Right lobe of liver (tissue), 6 donors: Measurements from ENCODE around the gene ALDOB. TPM values are rescaled to one million over a fixed set of nuclear protein-coding genes. Genes with fewer than 3 reads are reported as not detected.

Source experiments
- ATAC-seq, 4 donors: fragments of 200-7000 bp; cut with Tn5 transposase; one replicate each; pipeline ENCODE4 v1.9.1; 2020; ENCODE audit warnings: mild to moderate bottlenecking in 4 of 4, moderate library complexity in 4 of 4
- DNase-seq, 3 donors: peaks; one replicate each; pipeline ENCODE4 v3.0.0-alpha.2; 2020
- H3K27ac ChIP-seq, 3 donors: fragments of 200-600 bp; one replicate each; pipeline ENCODE4 v1.8.0; 2022
- H3K27me3 ChIP-seq, 2 donors: fragments of 200-600 bp; one replicate each; pipeline ENCODE4 v1.8.0; 2022
- H3K36me3 ChIP-seq, 4 donors: fragments of 200-600 bp; sonication (generic) in 1 of 4; one replicate each; pipeline versions ENCODE4 v1.5.1 to v1.8.0; 2017 to 2022; ENCODE audit warnings: control low read depth in 1 of 4
- H3K4me1 ChIP-seq, 4 donors: fragments of 200-600 bp; sonication (generic) in 1 of 4; one replicate each; pipeline versions ENCODE4 v1.5.1 to v1.8.0; 2017 to 2022; ENCODE audit warnings: control low read depth in 1 of 4
- H3K4me3 ChIP-seq, 3 donors: fragments of 200-600 bp; one replicate each; pipeline ENCODE4 v1.8.0; 2022
- H3K9me3 ChIP-seq, 4 donors: fragments of 200-600 bp; sonication (generic) in 1 of 4; one replicate each; pipeline versions ENCODE4 v1.5.1 to v1.8.0; 2017 to 2022; ENCODE audit warnings: control low read depth in 1 of 4
- POLR2A ChIP-seq: fragments of 450-650 bp; IDR thresholded peaks from one replicate; pipeline ENCODE4 v1.6.1; 2017; ENCODE audit warnings: antibody characterized with exemption, mild to moderate bottlenecking
- WGBS: methylation state at CpG from one replicate; pipeline ENCODE4 v1.1.6; 2018; ENCODE audit warnings: low coverage, low lambda C conversion rate; ENCODE audit not compliant: insufficient coverage; ENCODE audit errors: missing lambda C conversion rate; 5-methylcytosine and 5-hydroxymethylcytosine counted together
- intact Hi-C, 2 donors: fragments of 100-400 bp; cut with DNase I; formaldehyde crosslinking; loops; one replicate each; pipeline versions ENCODE4 v1.11.2 to v1.14.1; 2022
- total RNA-seq, 6 experiments: library from RNA; depleted of rRNA in 2 of 6; stranded (reverse); fragments of >200 nt in 2 of 6; fragmentation: NEBNext Ultra II Directional in 3 of 6; extraction: Animal tissue kit (Norgen Biotek cat#: 25700) in 3 of 6; gene quantifications; one replicate each; pipeline versions ENCODE4 v1.1.0 to v1.2.4, GENCODE V29; 2016 to 2023
- TF ChIP-seq, protein P1 (sequence below), 4 donors: fragments of 200-600 bp in 3 of 4; fragments of 450-650 bp in 1 of 4; IDR thresholded peaks; one replicate each; pipeline versions ENCODE4 v1.5.1 to v1.8.0; 2016 to 2022; ENCODE audit warnings: antibody characterized with exemption in 4 of 4, mild to moderate bottlenecking in 2 of 4
- donor health status: DM: no; HTN: yes; CAD: no.
- donor health status: DM: no; HTN: no; CAD: no.
- donor health status: DM: no; HTN: no; CAD: no.
- donor health status: DM: no; HTN: yes; CAD: no.
- donor health status: DM: no; HTN: yes; CAD: no.

The ALDOB gene
- total RNA-seq, 6 experiments from 2014 or later = 2,876 to 4,505 (median 3,144) TPM

DNA sequence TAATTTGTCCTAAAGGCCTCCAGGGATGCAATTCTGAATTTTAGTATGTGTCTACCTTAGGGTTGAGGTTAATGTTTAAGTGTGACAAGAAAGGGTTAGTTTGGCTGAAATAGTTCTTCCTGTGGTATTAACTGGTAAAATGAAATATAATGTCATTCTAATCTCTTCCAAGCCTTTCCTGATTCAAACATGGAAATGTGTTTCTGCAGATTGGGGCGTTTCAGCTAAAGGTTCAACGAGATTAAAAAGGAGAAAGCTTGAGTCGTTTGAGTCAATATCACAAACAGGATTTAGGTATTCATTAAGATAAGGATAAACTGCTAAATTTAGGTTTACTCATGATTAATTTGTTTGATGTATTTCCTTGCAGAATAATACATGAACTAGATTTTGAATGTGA is 34.4 kb upstream of the ALDOB start:
- WGBS = 34% methylated on average over 3 of the region's 3 CpGs
- DNase-seq (no peak), ATAC-seq (no peak)
- peaks cover 0 to 5% (median 0%) of the 10 kb centered on the region in 4 donors for H3K4me1 ChIP-seq
- no peak overlapping the region for H3K27ac ChIP-seq
- H3K4me3 ChIP-seq = no peak overlapping the region
- H3K9me3 ChIP-seq = no peaks in the 10 kb centered on the region
- no peaks in the 10 kb centered on the region for H3K36me3 ChIP-seq
- TF ChIP-seq, protein P1, sequence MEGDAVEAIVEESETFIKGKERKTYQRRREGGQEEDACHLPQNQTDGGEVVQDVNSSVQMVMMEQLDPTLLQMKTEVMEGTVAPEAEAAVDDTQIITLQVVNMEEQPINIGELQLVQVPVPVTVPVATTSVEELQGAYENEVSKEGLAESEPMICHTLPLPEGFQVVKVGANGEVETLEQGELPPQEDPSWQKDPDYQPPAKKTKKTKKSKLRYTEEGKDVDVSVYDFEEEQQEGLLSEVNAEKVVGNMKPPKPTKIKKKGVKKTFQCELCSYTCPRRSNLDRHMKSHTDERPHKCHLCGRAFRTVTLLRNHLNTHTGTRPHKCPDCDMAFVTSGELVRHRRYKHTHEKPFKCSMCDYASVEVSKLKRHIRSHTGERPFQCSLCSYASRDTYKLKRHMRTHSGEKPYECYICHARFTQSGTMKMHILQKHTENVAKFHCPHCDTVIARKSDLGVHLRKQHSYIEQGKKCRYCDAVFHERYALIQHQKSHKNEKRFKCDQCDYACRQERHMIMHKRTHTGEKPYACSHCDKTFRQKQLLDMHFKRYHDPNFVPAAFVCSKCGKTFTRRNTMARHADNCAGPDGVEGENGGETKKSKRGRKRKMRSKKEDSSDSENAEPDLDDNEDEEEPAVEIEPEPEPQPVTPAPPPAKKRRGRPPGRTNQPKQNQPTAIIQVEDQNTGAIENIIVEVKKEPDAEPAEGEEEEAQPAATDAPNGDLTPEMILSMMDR (IDR thresholded peaks at IDR 0.05) = no peak
- TF ChIP-seq POLR2A = no peak
- no peaks in the 10 kb centered on the region for H3K27me3 ChIP-seq
- intact Hi-C loops = no loop called here

DNA sequence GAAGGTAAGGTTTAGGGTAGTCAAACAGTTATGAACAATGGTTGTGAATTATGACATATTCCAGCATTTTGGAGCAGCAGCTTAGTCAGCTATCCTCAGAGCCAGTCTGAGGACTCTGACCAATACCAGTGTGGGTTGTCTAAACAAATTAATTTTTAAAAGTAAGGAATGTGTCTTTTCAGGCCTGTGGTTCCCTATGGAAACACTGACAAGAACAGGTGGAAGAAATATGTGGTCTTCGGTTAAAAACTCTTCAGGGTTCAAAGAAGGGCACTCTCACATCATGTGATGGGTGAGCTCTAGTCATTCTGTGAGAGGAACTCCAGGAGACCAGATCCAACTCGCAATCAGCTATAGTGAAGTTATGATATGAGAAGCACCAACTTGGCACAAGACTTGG is 33.5 kb upstream of the ALDOB start:
- H3K4me3 ChIP-seq = no peak overlapping the region
- ATAC-seq = no peak
- no peak overlapping the region for H3K27ac ChIP-seq
- H3K4me1 ChIP-seq = peaks cover 0 to 5% (median 0%) of the 10 kb centered on the region in 4 donors
- no peak for TF ChIP-seq POLR2A
- TF ChIP-seq, protein P1 (IDR thresholded peaks at IDR 0.05) = no peak
- no peaks in the 10 kb centered on the region for H3K36me3 ChIP-seq
- DNase-seq = no peak
- intact Hi-C loops = no loop called here
- H3K9me3 ChIP-seq = no peaks in the 10 kb centered on the region
- H3K27me3 ChIP-seq = no peaks in the 10 kb centered on the region
- 87% methylated on average over 2 of the region's 2 CpGs for WGBS

DNA sequence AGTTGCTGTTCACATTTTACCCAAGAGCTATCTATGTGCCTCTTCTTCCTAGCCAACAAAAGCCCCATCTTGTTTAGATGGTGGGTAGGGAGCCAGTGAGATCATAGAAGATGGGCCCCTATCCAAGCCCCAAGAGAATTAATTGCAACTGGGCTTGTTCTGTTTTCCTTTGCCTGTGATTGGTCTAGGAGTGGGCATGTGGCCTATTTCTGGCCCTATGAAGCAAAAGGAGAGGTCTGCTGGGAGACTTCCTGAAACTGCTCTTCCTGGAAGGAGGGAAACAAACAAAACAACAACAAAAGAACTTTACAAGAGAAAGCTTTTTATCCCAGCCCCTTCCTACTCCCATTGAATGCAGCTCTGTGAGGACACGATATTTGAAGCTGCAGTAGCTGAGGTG is 32.5 kb upstream of the ALDOB start:
- no peak for ATAC-seq
- H3K36me3 ChIP-seq = no peaks in the 10 kb centered on the region
- no peak for DNase-seq
- TF ChIP-seq POLR2A = no peak
- TF ChIP-seq, protein P1 (IDR thresholded peaks at IDR 0.05) = no peak
- WGBS = 57% methylated on average over 1 of the region's 1 CpG
- H3K4me1 ChIP-seq = peaks cover 0 to 5% (median 0%) of the 10 kb centered on the region in 4 donors
- intact Hi-C loops = no loop called here
- H3K27ac ChIP-seq = no peak overlapping the region
- H3K27me3 ChIP-seq = no peaks in the 10 kb centered on the region
- H3K4me3 ChIP-seq = no peak overlapping the region
- H3K9me3 ChIP-seq = no peaks in the 10 kb centered on the region

DNA sequence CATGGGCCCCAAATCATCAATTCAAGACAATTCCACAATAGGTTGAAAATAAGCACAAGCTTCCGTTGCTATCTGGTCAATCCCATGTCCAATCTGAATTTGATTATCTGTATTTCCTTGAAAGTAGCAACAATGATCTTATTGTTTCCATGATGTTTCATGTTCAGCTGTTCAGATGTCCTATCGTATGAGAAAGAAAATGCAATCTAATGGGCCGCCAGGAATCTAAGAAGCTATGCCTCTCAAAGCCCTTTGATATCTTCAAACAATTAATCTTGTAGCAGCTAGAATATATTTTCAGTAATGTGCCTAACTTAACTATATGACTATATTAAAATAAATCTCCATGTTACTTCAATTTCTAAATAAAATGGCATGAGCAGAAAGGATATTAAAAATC is 32.1 kb upstream of the ALDOB start:
- 77% methylated on average over 3 of the region's 3 CpGs for WGBS

More for the DNA sequence above, 32.1 kb upstream of the ALDOB start:
- no peak for DNase-seq
- no peak overlapping the region for H3K27ac ChIP-seq
- ATAC-seq = no peak
- TF ChIP-seq POLR2A = no peak
- TF ChIP-seq, protein P1 (IDR thresholded peaks at IDR 0.05) = no peak
- intact Hi-C loops = no loop called here
- no peaks in the 10 kb centered on the region for H3K36me3 ChIP-seq
- peaks cover 0 to 5% (median 0%) of the 10 kb centered on the region in 4 donors for H3K4me1 ChIP-seq
- no peaks in the 10 kb centered on the region for H3K9me3 ChIP-seq
- no peaks in the 10 kb centered on the region for H3K27me3 ChIP-seq
- H3K4me3 ChIP-seq = no peak overlapping the region
